ENCODE measurements around the gene PVALEF.

DNA sequence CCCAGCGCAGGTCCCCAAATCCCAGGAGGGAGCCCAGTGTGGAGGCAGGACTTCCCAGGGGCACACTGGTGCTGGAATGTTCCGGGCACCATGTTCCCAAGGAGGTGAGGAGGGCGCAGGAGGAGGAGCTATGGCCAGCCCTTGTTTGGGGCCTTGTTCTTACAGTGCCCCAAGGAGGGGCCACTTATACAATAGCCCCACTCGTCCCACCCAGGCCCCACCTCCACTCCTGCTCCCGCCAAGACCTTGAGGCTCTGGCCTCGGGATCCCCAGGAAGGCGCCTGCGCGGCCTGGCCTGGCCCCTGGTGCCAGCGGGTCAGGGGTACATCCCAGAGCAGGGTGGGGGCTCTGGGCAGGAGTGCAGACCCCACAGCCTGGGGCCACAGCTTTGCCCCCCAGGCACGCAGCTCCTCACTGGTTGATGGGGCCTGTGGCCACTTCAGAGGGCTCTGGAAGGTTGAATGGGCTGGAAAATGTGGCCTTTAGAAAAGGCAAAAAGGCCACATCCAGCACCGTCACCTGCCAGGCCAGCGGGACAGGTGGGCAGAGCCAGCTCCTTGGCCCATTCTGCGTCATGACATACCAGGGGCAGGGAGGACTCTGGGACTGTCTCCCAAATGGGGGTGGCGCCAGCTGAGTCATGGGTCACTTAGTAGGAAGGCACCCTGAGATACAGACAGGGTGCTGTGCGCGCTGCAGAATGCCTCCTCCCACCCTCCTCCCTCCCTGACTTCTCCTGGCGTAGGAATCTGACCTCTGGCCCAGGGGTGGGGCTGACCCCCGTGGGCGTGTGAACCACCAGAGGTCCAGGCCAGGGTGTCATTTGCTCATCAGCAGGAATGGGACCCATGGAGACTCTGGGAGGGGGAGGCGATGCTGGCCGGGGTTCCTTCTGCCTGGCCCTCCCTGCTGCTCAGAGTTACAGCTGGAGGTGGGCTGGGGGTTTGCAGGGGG lies 32.3 kb upstream of the PVALEF start:
- TF ChIP-seq, protein P1, sequence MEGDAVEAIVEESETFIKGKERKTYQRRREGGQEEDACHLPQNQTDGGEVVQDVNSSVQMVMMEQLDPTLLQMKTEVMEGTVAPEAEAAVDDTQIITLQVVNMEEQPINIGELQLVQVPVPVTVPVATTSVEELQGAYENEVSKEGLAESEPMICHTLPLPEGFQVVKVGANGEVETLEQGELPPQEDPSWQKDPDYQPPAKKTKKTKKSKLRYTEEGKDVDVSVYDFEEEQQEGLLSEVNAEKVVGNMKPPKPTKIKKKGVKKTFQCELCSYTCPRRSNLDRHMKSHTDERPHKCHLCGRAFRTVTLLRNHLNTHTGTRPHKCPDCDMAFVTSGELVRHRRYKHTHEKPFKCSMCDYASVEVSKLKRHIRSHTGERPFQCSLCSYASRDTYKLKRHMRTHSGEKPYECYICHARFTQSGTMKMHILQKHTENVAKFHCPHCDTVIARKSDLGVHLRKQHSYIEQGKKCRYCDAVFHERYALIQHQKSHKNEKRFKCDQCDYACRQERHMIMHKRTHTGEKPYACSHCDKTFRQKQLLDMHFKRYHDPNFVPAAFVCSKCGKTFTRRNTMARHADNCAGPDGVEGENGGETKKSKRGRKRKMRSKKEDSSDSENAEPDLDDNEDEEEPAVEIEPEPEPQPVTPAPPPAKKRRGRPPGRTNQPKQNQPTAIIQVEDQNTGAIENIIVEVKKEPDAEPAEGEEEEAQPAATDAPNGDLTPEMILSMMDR (IDR thresholded peaks at IDR 0.05), result no peak
- no peak for TF ChIP-seq POLR2A (IDR thresholded peaks at IDR 0.05)

All from uterus (tissue), 2 donors.